SIG-M5 treated with dmso at 0.1 percent for 504 hours (cell line): ENCODE data around the gene TMCO5A.
"Not testable (repeated sequence)": the region's sequence is repeated elsewhere in the genome, so short reads cannot be mapped to it uniquely, and the experiment has no call there.

Experiments used
- DNase-seq: peaks from one replicate; lab custom pipeline; 2025; ENCODE audit not compliant: unreplicated experiment; lab: John Stamatoyannopoulos, UW

Gene TMCO5A

DNA sequence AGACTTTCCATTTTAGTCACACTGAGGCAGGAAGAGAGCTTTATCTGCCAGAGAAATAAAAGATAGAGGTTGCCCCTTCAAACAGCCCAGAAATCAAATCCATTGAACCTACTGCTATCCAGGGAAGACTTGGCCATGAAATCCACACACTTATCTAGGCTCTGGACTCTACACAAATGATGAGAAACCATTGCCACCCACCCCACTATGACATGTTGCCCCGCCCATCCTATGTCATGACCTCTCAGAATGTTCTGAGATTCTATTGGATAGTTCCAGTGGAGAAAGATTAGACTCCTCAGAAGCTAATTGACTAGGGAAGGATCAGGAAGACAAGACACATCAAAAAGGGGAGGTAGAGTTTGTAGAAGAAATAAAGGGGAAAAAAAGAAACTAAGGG, at the start of gene TMCO5A:
Gene TMCO5A, plus strand, starts transcription at position 301 of the 400 bp plus-strand sequence. CDS start 1,684 bp downstream, outside the sequence.
- DNase-seq: no peak

DNA sequence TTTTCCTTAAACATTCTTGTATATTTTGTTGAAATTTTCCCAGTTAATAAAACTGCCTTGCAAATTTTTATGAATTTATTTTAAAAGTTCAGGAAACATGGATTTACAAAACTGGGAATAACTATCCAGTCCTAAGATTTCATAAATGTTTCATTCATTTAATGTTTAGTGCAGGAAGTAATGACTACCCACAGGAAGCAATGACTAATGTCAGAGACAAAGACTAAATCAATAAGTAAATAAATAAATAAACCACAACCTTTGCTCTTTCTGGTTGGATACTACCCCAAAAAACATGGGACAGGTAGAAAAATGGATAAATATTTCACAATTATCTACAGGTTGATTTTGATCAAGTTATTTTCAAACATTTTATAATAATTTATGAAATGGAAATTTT, 48.8 kb upstream of the TMCO5A start:
- no peak for DNase-seq

DNA sequence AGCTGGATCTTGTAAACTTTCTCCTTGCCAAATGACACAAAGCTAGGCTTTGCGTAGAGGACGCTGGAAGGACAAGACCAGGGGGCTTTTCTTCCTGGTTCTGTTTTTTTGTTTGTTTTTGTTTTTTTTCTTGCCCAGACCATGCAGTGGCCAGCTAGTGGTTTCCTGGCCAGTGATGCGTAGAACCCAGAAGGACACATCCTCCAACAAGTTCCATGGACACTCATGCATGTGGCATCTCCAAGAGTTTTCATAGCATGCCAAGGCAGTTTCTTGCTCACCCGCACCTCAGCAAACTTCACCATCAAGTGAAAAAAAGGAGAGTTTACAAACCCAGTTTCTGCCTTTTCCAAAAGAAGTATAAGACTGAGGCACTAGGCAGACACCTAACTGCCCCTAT, 46.1 kb upstream of the TMCO5A start:
- no peak for DNase-seq

DNA sequence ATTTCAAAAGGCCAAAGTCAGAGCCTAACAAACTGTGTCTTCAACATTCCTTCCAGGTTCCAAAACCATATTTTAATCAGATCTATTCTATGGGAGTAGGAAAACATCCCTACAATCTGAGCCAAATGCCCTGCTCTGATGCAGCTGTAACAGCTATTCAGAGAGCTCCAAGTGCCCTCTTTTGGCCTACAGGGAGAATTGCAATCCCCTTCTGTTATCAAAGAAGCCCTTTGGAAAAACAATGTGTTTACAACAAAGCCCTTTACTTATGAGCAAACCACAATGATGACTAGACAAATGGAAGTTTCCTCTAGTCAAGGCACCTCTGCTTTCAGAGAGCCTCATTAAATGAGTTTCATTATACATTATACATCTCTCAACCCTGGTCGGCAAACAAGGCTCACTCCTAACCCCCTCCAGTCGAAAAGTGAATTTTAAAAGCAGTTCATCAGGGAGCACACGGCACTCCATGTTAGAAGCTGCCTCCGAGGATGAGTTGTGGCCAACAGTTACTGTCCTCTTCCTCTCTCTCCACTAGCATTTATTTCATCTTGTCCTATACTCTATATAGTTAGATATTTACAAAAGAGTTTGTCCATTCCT, 42.6 kb upstream of the TMCO5A start:
- DNase-seq: peak; percentile 47

DNA sequence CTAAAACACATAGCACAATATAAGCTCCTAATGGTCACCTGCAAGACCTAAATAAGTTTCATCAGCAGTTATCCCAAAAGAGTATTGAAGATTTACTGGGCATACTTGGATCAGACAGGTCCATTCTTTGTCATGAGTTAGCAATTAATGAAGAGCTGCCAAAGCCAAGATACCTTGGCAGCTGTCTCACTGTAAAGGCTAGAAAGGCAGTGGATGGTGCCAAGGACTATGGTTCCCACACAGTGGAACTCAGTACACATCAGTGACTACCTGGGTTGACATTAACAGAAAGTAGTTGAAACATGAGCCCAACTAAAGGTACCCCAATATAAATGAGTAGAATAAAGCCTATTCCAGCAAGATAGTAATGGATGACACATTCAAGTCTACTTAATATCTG, 41.1 kb upstream of the TMCO5A start:
- DNase-seq: no peak

DNA sequence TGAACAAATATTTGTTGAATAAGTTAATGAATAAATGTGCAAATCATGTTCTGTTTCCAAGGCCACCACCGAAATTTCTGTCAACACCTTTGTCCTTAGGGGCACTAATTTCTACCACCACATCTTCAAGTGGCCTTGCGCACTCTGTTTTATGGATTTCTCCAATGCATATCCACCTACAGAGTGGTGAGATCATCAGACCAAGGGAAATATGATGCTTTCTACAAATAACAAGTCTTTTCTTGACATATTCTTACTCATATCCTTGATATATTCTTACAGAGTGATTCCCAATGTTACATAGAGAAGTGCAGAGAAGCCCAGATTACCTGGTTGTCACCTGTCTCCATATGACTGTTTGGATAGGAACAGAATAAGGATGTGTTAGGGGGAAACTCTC, 36.1 kb upstream of the TMCO5A start:
- DNase-seq: no peak

DNA sequence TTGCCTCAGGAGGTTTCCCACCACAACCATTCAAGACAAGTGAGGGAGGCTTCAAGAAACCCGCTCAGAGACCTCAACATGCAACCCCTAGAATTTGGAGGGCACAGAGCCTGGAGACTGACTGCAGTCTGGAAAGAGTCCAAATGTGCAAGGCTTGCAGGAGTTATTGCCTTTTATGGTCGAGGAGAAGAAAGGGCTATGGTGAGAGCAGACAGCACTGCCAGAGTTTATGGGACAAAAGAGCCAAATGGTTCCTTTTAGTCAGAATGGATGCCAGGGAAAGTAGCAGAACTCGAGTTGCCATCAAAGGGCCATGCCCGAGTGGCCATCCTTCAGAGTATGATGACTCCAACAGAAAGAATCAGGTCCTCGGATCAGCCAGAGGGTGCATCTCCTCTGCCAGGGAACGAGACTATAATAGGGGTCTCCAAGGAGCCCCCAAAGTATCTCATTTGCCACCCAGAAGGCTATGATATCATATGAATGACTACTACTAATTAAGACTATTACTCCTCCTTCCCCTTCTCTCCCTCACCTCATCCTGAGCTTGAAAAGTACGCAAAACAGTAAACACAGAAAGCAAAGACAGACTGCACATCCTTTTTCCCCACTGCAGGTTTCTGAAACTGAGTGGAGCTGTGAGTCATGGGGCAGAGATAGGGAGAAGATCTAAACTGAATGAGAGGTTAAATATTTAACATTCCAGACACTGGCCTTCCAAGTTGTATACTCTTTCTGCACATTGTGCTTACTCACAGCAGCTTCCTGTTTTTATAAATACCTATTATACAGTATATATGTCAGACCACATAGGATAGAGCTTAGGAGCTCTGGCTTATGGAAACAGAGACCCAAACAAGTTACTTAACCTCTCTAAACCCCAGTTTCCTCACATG, 33.9 kb upstream of the TMCO5A start:
- DNase-seq: no peak

DNA sequence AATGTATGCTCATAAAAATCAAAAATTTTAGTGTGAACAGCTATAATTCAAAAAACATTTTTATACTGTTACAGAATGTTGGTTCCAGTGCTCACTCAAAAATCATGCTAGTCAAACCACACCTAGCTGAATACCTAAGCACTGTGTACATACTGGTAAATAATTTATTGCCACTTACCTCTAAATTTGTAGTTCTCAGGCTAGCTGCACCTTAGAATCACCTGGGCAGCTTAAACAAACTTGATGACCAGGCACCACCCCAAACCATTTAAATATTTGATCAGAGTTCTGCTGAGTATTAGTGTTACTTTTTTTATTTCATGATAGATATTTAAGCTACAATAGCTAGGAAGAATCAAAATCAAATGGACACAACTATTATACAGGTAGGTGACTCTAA, 32.3 kb upstream of the TMCO5A start:
- no peak for DNase-seq

DNA sequence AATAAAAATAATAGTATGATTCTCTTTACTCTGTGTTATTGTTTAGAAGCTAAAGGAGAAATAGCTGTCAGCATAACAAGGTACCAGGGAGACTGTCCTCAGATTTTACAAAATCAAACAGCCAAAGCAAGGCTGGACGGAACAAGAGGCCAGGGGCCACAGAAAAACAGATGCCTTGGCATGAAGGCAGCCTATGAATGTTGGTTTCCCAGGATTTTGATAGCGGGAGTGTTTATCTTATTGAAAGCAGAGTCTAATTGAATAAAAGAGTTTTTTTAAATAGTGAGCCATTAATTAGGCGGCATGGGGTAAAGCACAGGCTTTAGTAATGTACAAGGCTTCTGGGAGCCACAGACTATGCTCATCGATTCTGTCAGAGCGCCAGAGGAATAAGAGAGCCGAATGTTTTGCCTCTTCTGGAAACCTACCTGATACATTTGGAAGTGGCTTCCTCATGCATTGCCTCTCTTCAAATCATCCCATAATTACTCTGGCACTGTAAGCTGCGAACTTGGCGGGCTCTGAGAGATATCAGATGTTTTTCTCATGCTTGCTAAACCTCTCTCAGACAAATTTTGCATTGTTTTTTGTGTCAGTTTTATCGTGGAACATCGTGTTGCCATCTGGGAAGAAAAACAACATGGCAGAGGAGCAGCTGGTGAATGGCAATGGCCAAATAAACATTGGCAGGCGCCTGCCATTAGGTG, 30.4 kb upstream of the TMCO5A start:
- DNase-seq: no peak

DNA sequence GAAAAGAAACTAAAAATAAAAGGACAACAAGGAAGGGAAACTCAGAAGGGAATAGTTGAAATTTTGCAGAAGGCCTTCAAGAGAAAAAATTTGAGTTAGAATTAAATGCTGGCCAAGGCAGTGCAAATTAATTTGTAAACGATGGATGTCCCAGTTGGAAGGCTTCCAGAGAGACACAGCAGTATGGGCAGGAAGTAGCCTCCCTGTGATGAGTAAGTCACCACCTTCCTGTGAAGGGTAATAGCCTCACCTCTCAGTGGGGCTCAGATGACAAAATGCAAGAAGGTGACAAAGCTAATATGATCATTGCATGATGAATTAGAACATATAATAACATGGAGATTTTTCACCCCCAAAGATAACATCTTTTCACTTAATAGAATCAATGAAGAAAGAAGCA, 27.3 kb upstream of the TMCO5A start:
- DNase-seq: no peak

DNA sequence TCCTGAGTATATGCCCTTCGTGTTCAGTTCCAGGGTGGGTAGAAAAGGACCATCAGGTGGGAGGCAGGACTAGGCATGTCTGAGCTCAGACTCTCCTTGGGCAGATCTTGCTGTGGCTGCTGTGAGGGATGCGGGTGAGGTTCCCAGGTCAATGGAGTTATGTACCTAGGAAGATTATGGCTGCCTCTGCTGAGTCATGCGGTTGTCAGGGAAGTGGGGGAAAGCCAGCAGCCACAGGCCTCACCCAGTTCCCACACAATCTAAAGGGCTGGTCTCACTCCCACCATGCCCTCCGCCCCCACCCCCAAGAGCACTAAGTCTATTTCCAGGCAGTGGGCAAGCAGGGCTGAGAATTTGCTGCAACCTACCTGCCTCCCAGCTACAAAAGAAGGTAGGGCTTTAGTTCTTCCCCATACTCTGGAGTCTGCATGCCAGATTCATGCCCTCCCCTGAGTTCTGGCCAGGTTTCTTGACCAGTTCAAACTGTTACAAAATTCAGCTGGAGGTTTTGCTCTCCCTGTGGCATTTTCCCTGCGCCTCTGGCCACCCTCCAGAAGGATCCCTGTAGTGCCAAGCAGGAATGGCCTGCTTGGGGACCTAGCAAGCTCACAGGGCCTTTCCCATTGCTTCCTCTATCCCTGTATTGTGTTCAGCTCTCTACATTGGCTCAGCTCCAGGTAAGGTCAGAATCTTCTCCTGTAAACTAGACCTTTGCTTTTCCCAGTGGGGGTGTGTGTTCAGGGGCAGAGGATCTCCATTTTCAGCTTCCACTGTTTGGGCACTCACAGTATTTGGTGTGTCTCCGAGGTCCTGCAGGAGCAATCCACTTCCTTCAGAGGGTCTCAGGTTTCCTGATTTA, 12.7 kb upstream of the TMCO5A start:
- DNase-seq: no peak

DNA sequence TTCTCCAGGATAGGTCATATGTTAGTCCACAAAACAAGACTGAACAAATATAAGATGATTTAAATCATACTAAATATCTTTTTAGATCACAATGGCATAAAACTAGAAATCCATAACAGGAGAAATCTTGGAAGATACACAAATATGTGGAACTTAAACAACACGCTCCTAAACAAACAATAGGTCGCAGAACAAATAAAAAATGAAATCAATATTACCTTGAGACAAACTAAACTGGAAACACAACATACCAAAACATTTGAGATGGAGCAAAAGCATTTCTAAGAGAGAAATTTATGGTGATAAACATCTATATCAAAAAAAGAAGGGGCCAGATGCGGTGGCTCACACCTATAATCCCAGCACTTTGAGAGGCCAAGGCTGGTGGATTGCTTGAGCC, 8.3 kb upstream of the TMCO5A start:
- no peak for DNase-seq

DNA sequence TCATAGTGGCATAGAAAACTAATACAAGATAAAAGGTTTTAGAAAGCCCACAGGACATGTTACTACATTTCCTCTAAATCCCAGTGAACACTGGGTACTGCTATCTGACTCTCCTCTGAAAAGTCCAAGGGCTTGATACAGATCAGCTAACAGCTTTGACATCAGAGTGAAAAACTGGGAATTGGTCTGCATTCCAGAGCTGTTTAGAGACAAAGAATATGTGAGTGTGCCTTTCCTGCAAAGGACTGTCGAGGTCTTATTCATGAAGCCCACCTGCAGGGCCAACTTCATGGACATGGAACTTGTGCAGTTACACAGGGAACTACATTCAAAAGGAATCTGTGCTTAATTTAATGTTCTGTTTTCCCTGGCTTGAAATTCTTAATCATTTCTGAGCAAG, 5.2 kb upstream of the TMCO5A start:
- DNase-seq: no peak

DNA sequence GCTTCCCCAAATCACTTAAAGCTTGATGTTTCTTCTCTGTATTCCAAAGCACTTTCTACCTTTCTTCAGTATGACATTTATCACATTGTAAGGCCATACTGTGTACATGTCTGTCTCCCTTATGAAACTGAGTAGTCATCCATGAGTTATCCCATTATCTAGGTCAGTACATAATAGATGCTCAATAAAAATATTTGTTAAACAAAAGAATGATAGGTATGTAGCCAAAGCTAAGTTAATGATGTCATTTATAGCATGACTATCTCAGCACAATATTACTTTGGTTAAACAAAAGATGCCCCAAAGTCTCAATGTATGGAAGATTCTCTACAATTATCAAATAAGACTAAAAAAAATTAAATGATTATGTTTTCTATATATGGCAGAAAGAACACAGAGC, 3.1 kb upstream of the TMCO5A start:
- no peak for DNase-seq

DNA sequence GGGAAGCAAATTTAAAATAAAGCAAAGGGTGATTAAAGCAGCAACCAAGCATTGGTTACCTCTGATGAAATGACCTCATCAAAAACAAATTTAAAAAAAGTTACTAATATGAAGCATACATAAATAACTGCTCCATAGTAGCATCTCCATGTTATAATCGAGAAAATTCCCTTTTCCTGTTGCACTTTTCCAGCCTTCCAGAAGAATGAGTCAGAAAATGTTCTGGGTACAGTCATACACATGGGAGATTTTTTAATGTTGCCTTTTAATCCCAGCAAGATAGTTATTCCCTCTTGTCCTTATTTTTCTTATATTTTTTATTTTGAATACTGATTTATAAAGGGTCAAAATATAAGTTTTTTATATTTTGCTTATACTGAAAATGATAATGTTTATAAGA, 2.6 kb upstream of the TMCO5A start:
- DNase-seq: no peak

DNA sequence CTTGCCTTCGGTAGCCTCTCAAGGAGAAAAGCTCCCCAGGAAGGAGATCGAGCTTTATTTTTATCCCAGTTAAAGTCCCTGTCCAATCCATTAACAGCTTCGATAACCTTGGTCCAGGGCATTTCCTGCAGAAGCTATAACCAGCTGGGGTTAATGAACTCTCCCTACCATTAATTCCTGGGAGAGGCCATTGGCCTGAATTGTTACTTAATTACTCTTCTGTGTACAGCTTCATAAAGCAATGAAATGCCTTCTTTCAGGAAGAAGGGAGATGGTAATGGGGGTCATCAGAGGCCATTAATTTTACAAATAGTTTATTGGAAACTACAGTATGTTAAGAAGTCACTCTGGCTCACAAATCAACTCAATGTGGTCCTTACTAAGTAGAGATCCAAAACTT, 1.9 kb upstream of the TMCO5A start:
- DNase-seq: no peak

DNA sequence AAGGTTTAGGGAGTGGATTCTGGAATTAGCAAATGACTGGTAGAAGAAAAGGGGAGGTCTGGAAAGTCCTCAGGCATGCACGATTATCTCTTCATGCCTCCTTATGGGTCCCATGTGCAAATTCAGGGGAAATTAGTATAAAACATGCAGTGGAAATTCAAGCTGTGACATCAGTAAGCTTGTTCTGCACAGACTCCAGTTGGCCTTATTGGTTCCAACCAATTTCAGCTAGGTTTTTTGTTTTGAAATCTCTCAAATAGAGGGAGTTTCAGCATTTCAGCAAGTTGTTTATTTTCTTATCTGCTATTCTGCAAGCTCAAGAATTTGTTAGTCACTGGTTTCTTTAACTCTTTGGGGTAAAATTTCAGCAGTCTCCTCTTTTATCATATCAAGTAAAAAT, 774 bp upstream of the TMCO5A start:
- no peak for DNase-seq

DNA sequence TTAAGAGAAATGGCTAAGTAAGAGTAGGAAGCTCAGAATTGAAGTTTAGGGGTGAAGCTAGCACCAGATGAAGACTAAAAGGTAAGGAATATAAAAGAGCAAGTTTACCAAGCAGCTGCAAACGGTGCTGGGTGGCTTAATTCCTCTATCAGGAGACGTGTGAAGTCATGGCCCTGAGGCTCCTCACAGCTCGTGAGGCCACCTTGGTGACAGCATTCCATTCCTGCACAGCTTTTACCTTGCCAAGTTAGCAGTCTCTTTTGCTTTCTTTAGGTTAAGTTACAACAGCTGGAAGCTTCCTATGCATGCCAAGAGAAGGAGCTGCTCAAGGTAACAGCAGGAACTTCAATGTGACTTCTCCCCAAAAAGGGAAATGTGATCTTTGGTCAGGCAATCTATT, 6.4 kb downstream of the TMCO5A start:
- DNase-seq: no peak

DNA sequence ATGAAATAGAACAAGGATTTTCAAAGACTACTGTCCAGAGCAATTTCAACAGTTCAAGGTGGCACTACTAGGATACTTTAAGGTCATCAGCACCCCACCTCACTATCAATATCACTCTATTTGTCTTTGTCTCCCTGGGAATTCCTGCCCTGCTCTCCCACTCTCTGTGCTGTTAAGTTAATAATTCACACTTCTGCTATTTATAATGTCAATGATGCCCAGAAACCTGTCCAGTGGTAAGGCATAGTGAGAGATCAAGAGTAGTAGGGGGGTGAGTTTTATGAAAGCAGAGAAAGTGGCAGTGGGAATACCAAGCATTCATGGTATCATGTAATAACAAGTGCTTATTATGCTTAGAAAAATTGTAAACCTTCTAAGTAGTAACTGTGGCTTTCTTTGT, 7.3 kb downstream of the TMCO5A start:
- no peak for DNase-seq

DNA sequence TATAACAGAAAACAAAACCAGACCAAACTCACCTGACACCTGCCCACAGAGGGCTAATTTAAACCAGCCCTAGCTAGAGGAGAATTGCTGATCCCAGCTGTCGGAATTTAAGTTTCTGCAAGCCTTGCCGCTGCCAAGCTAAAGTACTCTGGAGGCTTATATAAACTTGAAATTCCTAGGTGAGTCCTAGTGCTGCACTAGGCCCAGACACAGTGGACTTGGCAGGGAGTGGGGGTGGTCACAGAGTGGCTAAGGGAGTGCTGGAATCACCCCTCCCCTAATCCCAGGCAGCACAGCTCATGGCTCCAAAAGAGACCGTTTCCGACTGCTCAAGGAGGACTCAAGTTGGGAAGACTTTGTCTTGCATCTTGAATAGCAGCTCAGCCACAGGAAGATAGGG, 17.6 kb downstream of the TMCO5A start:
- no peak for DNase-seq

DNA sequence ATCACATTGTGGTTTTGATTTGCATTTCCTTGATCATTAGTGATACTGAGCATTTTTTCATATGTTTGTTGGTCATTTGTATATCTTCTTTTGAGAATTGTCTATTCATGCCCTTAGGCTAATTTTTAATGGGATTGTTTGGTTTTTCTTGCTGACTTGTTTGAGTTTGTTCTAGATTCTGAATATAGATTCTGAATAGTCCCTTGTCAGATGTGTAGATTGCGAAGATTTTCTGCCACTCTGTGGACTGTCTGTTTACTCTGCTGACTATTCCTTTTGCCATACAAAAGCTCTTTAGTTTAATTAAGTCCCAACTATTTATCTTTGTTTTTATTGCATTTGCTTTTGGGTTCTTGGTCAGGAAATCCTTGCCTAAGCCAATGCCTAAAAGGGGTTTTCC, 26.3 kb downstream of the TMCO5A start:
- not testable (repeated sequence) for DNase-seq
